Amniotic stem cell (primary cell): ENCODE results near the gene LRRIQ4.
A peak's percentile ranks its signal among the peaks of the same experiment; 100 is the strongest.

Experiments
- DNase-seq: peaks from one replicate; lab custom pipeline; 2025; lab: John Stamatoyannopoulos, UW

The LRRIQ4 gene

GRCh38 chr3:169855514-169855913, 42.8 kb downstream of the LRRIQ4 start:
- no peak for DNase-seq

GRCh38 chr3:169857811-169858210, 45.1 kb downstream of the LRRIQ4 start:
- no peak for DNase-seq

DNA sequence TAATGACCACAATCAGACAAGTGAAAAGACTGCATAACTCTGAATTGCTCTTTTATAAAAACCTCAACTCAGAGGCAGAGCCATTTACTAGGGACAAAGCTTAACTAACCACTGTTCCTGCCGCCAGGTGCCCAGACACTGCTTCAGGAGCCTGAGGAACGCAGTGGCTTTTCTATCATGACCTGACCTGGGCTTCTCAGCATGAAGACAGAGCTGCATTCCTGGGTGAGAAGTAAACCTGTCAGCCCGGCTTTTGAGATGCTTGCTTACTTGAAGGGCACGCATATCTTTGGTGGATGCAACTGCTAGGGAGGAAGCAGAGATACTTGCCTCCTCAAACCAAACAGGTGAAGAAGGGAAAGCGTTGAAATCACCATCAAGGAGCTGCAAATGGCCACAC, 49.2 kb downstream of the LRRIQ4 start:
- DNase-seq, result no peak

DNA sequence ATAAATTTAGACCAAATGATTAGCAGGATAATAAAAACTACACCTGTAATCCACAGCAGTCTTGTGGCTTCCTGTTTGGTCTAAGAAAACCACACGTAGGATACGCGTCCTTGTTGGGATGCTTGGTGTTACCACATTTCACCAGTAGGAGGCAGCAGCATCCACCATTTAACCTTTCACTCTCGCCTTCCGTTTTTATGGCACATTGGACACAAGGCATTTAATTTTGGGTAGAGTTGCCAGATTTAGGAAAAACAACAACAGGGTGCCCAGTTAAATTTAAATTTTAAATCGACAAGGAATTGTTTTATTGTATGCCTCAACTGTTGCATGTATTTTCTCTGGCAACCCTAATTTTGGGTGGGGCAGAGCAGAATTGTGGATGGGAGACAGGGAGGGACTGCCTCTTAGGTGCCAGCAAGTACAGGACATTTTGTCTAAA, 50.8 kb downstream of the LRRIQ4 start:
- DNase-seq, result peak; percentile 44

GRCh38 chr3:169864270-169864669, 51.6 kb downstream of the LRRIQ4 start:
- no peak for DNase-seq

DNA sequence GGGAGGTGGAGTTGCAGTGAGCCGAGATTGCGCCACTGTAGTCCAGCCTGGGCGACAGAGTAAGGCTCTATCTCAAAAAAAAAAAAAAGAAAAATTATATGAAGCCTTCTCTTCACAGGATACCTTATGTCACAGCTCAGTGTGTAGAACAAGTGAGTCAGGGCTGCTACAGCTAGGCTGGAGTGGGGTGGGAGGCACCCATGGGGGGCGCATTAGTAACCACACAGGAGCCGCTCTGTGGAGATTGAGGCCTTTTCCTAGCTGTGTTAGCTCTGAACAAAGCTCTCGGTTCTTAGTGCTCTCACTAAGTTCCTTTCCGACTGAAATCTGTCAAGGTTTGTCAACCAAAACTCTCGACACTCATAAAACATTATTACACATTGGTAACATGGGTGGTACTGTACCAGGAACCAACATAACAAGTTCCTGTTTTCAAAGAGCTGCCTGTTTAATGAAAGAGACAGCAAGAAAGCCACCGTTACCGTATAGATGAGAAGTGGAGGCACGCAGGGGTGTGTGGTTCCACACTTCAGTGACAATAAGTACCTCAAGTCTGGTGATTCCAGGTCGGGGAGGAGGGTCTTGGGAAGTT, 52.6 kb downstream of the LRRIQ4 start:
- DNase-seq, result no peak

- no peak for DNase-seq
These were observed 55.0 kb downstream of the LRRIQ4 start for GRCh38 chr3:169867584-169868210.

DNA sequence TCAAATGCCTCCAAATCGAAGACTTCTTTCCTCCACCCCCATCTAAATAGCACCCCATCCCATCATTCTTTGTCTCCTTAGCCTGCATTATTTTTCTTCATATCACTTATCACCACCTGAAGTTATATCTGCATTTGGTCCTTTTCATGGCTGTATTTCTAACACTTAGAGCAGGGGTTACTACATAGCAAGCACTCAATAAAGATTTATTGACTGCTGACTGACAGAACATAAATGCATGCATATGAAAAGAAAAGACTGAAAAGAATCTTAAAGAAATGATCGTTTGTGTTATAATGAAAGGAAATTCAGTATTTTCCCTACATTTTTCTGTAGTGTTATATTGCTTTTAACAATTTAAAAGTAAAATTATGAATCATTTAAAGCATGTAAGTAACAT, 55.7 kb downstream of the LRRIQ4 start:
- DNase-seq, result no peak

DNA sequence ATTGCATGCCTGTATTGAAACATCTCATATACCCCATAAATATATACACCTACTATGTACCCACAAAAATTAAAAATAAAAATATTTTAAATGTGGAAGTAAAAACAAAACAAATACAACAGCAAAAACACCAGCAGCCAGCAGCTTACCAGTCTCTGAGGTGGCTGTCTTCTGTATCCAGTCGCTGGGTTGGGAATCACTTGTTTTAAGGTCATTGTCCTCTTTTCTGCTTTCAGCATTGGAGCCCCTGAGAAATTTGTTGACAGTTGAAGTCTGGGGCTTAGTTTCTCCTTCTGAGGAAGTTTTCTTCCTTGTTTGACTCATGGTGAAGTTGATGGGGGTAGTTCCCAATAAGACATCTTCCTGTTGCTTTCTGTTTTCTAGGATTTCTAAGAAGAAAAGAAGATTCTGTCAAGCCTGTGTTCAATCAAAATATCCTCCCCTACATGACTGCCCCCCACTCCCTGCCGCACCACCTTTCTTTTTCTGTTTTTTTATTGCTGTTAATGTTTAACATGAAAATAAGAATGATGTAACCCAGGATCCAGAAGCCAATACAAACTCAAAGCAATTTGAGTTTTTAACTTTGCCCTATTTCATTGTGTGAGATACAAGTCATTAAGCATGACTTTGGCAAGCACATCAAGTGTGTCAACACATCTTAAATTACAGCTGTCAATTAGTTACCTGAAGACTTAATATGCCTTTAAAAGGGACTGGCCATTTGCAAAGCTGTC, 57.0 kb downstream of the LRRIQ4 start, which contains the start of gene LRRC31:
TSS of gene LRRC31 (minus strand) at position 452 of the 737 bp plus-strand sequence. CDS start at position 324, 128 bp downstream.
- DNase-seq, result no peak

GRCh38 chr3:169871129-169871886, 58.6 kb downstream of the LRRIQ4 start:
- no peak for DNase-seq

- DNase-seq, result no peak
These were observed 66.4 kb downstream of the LRRIQ4 start for GRCh38 chr3:169879013-169879557.

- no peak for DNase-seq
These were observed 67.3 kb downstream of the LRRIQ4 start for GRCh38 chr3:169879845-169880575.

GRCh38 chr3:169880576-169881250, 68.0 kb downstream of the LRRIQ4 start:
- no peak for DNase-seq

- DNase-seq, result no peak
These were observed 74.0 kb downstream of the LRRIQ4 start for GRCh38 chr3:169886671-169887070.
